H9 (cell line): ENCODE measurements around the gene GALNS. TPM values are rescaled to one million over a fixed set of nuclear protein-coding genes. Genes with fewer than 3 reads are reported as not detected.

Experiments used
- DNase-seq: peaks from one replicate; pipeline ENCODE4 v3.0.0-alpha.2; 2017
- H2AFZ ChIP-seq: one replicate; pipeline ENCODE4 v1.6.1; 2013; ENCODE audit warnings: mild to moderate bottlenecking, low read length, control low read depth, moderate library complexity
- H2AK5ac ChIP-seq: 2 replicates; pipeline ENCODE4 v1.6.1; 2013; ENCODE audit warnings: low read length, control low read depth, mixed read lengths; ENCODE audit not compliant: insufficient read length
- H2BK120ac ChIP-seq: one replicate; pipeline ENCODE4 v1.6.1; 2013; ENCODE audit warnings: low read depth, mild to moderate bottlenecking, low read length, control low read depth, inconsistent platforms; ENCODE audit not compliant: poor library complexity, severe bottlenecking
- H2BK12ac ChIP-seq: 2 replicates; pipeline ENCODE4 v1.6.1; 2013; ENCODE audit warnings: low read length, control low read depth, mixed read lengths, low read depth; ENCODE audit not compliant: insufficient read length
- H2BK15ac ChIP-seq: 2 replicates; pipeline ENCODE4 v1.6.1; 2013; ENCODE audit warnings: low read depth, low read length, control low read depth
- H2BK20ac ChIP-seq: one replicate; pipeline ENCODE4 v1.6.1; 2013; ENCODE audit warnings: low read depth, mild to moderate bottlenecking, low read length, control low read depth, inconsistent platforms; ENCODE audit not compliant: poor library complexity, severe bottlenecking
- H2BK5ac ChIP-seq: 2 replicates; pipeline ENCODE4 v1.6.1; 2013; ENCODE audit warnings: low read length, control low read depth, mixed read lengths; ENCODE audit not compliant: insufficient read length
- H3K14ac ChIP-seq: 2 replicates; pipeline ENCODE4 v1.6.1; 2013; ENCODE audit warnings: low read length, control low read depth; ENCODE audit not compliant: insufficient read depth
- H3K18ac ChIP-seq: 2 replicates; pipeline ENCODE4 v1.6.1; 2013; ENCODE audit warnings: low read depth, mild to moderate bottlenecking, mixed read lengths, low read length, control low read depth; ENCODE audit not compliant: insufficient read length
- H3K23ac ChIP-seq: 2 replicates; pipeline ENCODE4 v1.6.1; 2013; ENCODE audit warnings: low read length, control low read depth, mixed read lengths, low read depth; ENCODE audit not compliant: insufficient read length
- H3K23me2 ChIP-seq: 2 replicates; pipeline ENCODE4 v1.6.1; 2013; ENCODE audit warnings: low read depth, mild to moderate bottlenecking, mixed read lengths, low read length, control low read depth; ENCODE audit not compliant: insufficient read length, poor library complexity, severe bottlenecking
- H3K27ac ChIP-seq: 2 replicates; pipeline ENCODE4 v1.5.1; 2013; ENCODE audit warnings: low read length, control low read depth, mixed read lengths, low read depth; ENCODE audit not compliant: insufficient read length
- H3K27me3 ChIP-seq: 2 replicates; pipeline ENCODE4 v1.6.1; 2013; ENCODE audit warnings: low read length, control low read depth, inconsistent platforms; ENCODE audit not compliant: insufficient read depth
- H3K4ac ChIP-seq: 2 replicates; pipeline ENCODE4 v1.6.1; 2013; ENCODE audit warnings: low read depth, mild to moderate bottlenecking, control low read depth, inconsistent platforms, low read length, moderate library complexity
- H3K4me1 ChIP-seq: 2 replicates; pipeline ENCODE4 v1.6.1; 2013; ENCODE audit warnings: low read length, control low read depth, inconsistent platforms; ENCODE audit not compliant: insufficient read depth
- H3K4me2 ChIP-seq: 2 replicates; pipeline ENCODE4 v1.6.1; 2013; ENCODE audit warnings: low read length, control low read depth, mixed read lengths; ENCODE audit not compliant: insufficient read length, insufficient read depth
- H3K56ac ChIP-seq: 2 replicates; pipeline ENCODE4 v1.6.1; 2013; ENCODE audit warnings: low read depth, mild to moderate bottlenecking, mixed read lengths, low read length, control low read depth; ENCODE audit not compliant: insufficient read length
- H3K79me1 ChIP-seq: 2 replicates; pipeline ENCODE4 v1.6.1; 2013; ENCODE audit warnings: low read depth, mild to moderate bottlenecking, moderate library complexity, low read length, control low read depth, inconsistent platforms; ENCODE audit not compliant: insufficient read depth, poor library complexity, severe bottlenecking
- H3K79me2 ChIP-seq: 2 replicates; pipeline ENCODE4 v1.6.1; 2013; ENCODE audit warnings: low read length, control low read depth, inconsistent platforms; ENCODE audit not compliant: insufficient read depth
- H3K9ac ChIP-seq: 2 replicates; pipeline ENCODE4 v1.6.1; 2013; ENCODE audit warnings: low read length, control low read depth, mixed read lengths; ENCODE audit not compliant: insufficient read length; ENCODE audit errors: extremely low read depth
- H3K9me3 ChIP-seq: one replicate; pipeline ENCODE4 v1.6.1; 2013; ENCODE audit warnings: low read depth, low read length, inconsistent platforms; ENCODE audit not compliant: control insufficient read depth
- H3T11ph ChIP-seq: one replicate; pipeline ENCODE4 v1.6.1; 2013; ENCODE audit warnings: mild to moderate bottlenecking, low read length, control low read depth, inconsistent platforms
- H4K20me1 ChIP-seq: one replicate; pipeline ENCODE4 v1.6.1; 2013; ENCODE audit not compliant: control insufficient read depth, insufficient read length, insufficient read depth
- H4K5ac ChIP-seq: 2 replicates; pipeline ENCODE4 v1.6.1; 2013; ENCODE audit warnings: low read depth, mild to moderate bottlenecking, mixed read lengths, low read length, control low read depth; ENCODE audit not compliant: insufficient read length
- H4K8ac ChIP-seq: replicated peaks from 2 replicates; pipeline ENCODE4 v1.6.1; 2013; ENCODE audit warnings: low read length, control low read depth, mixed read lengths, low read depth; ENCODE audit not compliant: insufficient read length
- H4K91ac ChIP-seq: 2 replicates; pipeline ENCODE4 v1.6.1; 2013; ENCODE audit warnings: low read depth, mild to moderate bottlenecking, moderate library complexity, mixed read lengths, low read length, control low read depth; ENCODE audit not compliant: insufficient read length
- H3K27ac Mint-ChIP-seq, 3 experiments: 2 replicates in 2 of 3; 3 replicates in 1 of 3; pipeline ENCODE4 v1.8.0; 2020 to 2021; ENCODE audit warnings: mixed read lengths in 3 of 3, mild to moderate bottlenecking in 1 of 3, moderate library complexity in 1 of 3
- H3K27me3 Mint-ChIP-seq: 2 replicates; pipeline ENCODE4 v1.8.0; 2021; ENCODE audit warnings: low read depth, mild to moderate bottlenecking, moderate library complexity, mixed read lengths
- H3K36me3 Mint-ChIP-seq, 3 experiments: 2 replicates in 2 of 3; 3 replicates in 1 of 3; pipeline ENCODE4 v1.8.0; 2020 to 2021; ENCODE audit warnings: low read depth in 3 of 3, mixed read lengths in 3 of 3; ENCODE audit not compliant: insufficient read depth in 1 of 3
- H3K4me1 Mint-ChIP-seq, 2 experiments: 2 replicates each; pipeline ENCODE4 v1.8.0; 2020; ENCODE audit warnings: mixed read lengths in 2 of 2
- H3K4me3 Mint-ChIP-seq, 2 experiments: 2 replicates in 1 of 2; 3 replicates in 1 of 2; pipeline ENCODE4 v1.8.0; 2020 to 2021; ENCODE audit warnings: mild to moderate bottlenecking in 2 of 2, mixed read lengths in 2 of 2, moderate library complexity in 1 of 2
- H3K9me3 Mint-ChIP-seq, 2 experiments: 2 replicates in 1 of 2; 3 replicates in 1 of 2; pipeline ENCODE4 v1.8.0; 2020; ENCODE audit warnings: mild to moderate bottlenecking in 2 of 2, mixed read lengths in 2 of 2, moderate library complexity in 1 of 2
- WGBS: extraction: QIAGEN DNeasy Blood & Tissue Kit; methylation state at CpG from one replicate; pipeline ENCODE4 v1.1.7; 2013; ENCODE audit warnings: missing lambda C conversion rate, low lambda C conversion rate, mixed read lengths; ENCODE audit not compliant: insufficient read length; ENCODE audit errors: extremely low coverage; 5-methylcytosine and 5-hydroxymethylcytosine counted together
- total RNA-seq: library from RNA; stranded (reverse); gene quantifications from 2 replicates; pipeline ENCODE4 v1.2.1, GENCODE V29; 2021
- TF ChIP-seq, protein P1 (sequence below): fragments of 200-600 bp; sonication (generic); conservative IDR thresholded peaks from 3 replicates; pipeline ENCODE4 v1.8.0; 2021; ENCODE audit warnings: antibody characterized with exemption, mild to moderate bottlenecking

Gene GALNS
- total RNA-seq, 1 experiment from 2014 or later: 20.3 TPM

DNA sequence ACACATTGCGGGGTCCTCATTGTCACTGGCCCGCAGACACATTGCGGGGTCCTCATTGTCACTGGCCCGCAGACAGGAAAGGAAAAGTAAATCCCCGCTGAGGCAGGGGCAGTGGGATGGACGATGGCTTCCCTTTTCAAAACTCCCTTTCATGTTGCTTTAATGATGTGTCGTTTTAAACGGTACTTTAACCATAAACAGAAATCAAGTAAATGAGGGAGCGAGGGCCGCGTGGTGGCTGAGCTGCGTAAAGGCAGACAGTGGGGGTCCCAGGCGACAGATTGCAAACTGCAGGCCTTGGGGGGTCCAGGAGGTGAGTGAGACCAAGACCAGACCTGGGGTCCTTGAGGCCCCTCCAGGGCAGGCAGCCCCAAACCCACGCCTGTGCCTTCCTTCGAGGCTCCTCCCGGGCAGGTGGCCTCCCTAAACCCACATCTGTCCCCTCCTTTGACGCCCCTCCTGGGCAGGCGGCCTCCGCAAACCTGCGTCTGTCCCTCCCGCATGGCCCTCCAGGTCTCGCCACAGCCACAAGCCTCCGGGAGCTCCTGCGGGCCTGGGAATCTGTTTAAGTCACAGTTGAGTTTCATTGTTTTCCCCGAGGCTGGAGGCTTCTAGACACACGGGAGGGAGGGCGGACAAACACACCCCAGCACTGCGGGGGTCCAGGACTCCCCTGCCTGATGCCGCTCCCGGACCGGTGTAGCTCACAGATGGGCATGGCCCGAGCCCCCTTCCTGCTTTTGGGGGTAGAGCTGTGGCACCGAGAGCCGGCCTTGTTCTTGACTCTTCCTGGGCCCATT is 79.1 kb downstream of the GALNS start:
- Histone ChIP-seq H2BK20ac (no peak overlapping the region), H3K14ac (no peak overlapping the region), H3K27me3 (no peaks in the 10 kb centered on the region), H4K91ac (no peak overlapping the region), H2AFZ (no peak overlapping the region), H3T11ph (no peak overlapping the region), H3K56ac (no peak overlapping the region), H3K27ac (no peak overlapping the region), H3K23ac (no peak overlapping the region), H3K9ac (no peak overlapping the region), H3K9me3 (no peaks in the 10 kb centered on the region), H3K79me2 (peaks cover 4% of the 10 kb centered on the region; the same call in 1 of the 2 replicates), H2BK120ac (no peak overlapping the region), H4K8ac (no peak overlapping the region), H3K4ac (no peak overlapping the region), H4K5ac (no peak overlapping the region), H3K4me1 (no peaks in the 10 kb centered on the region), H2AK5ac (no peak overlapping the region), H2BK5ac (no peak overlapping the region), H3K4me2 (no peak overlapping the region), H3K79me1 (no peaks in the 10 kb centered on the region), H3K18ac (no peak overlapping the region), H2BK15ac (no peak overlapping the region), H2BK12ac (no peak overlapping the region), H4K20me1 (no peaks in the 10 kb centered on the region), H3K23me2 (no peaks in the 10 kb centered on the region)
- peaks cover 25 to 43% of the 10 kb centered on the region in 2 experiments for H3K4me1 Mint-ChIP-seq
- H3K27me3 Mint-ChIP-seq: no peaks in the 10 kb centered on the region
- no peak for DNase-seq
- no peaks in the 10 kb centered on the region for H3K36me3 Mint-ChIP-seq
- H3K27ac Mint-ChIP-seq: peak overlapping the region; percentile 68 to 94 (median 74); a peak in 4 of 7 replicates
- no CpG with 5 or more reads among the region's 34 CpGs for WGBS
- TF ChIP-seq, protein P1, sequence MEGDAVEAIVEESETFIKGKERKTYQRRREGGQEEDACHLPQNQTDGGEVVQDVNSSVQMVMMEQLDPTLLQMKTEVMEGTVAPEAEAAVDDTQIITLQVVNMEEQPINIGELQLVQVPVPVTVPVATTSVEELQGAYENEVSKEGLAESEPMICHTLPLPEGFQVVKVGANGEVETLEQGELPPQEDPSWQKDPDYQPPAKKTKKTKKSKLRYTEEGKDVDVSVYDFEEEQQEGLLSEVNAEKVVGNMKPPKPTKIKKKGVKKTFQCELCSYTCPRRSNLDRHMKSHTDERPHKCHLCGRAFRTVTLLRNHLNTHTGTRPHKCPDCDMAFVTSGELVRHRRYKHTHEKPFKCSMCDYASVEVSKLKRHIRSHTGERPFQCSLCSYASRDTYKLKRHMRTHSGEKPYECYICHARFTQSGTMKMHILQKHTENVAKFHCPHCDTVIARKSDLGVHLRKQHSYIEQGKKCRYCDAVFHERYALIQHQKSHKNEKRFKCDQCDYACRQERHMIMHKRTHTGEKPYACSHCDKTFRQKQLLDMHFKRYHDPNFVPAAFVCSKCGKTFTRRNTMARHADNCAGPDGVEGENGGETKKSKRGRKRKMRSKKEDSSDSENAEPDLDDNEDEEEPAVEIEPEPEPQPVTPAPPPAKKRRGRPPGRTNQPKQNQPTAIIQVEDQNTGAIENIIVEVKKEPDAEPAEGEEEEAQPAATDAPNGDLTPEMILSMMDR: no peak
- H3K4me3 Mint-ChIP-seq: no peak overlapping the region
- no peaks in the 10 kb centered on the region for H3K9me3 Mint-ChIP-seq
